Neural cell (in vitro differentiated cells): ENCODE measurements around the gene CA11.

Experiments used
- MXI1 ChIP-seq: fragments of 450-650 bp; conservative IDR thresholded peaks from 2 replicates; pipeline ENCODE4 v1.6.1; 2014; ENCODE audit warnings: antibody characterized with exemption, mild to moderate bottlenecking; ENCODE audit not compliant: poor library complexity, severe bottlenecking
- TAF1 ChIP-seq: IDR thresholded peaks from 2 replicates; pipeline ENCODE4 v1.6.1; 2012; ENCODE audit warnings: low read depth

- peak; percentile 83 for TF ChIP-seq MXI1
- no peak for TF ChIP-seq TAF1
Measured at GRCh38 chr19:48637449-48637947, 8.5 kb downstream of the CA11 start.
